Measurements from ENCODE around the gene OS9. TPM values are rescaled to one million over a fixed set of nuclear protein-coding genes. Genes with fewer than 3 reads are reported as not detected.
"Not testable (repeated sequence)": the region's sequence is repeated elsewhere in the genome, so short reads cannot be mapped to it uniquely, and the experiment has no call there.

The OS9 gene
- total RNA-seq, 1 donor from 2014 or later, result 230 TPM

DNA sequence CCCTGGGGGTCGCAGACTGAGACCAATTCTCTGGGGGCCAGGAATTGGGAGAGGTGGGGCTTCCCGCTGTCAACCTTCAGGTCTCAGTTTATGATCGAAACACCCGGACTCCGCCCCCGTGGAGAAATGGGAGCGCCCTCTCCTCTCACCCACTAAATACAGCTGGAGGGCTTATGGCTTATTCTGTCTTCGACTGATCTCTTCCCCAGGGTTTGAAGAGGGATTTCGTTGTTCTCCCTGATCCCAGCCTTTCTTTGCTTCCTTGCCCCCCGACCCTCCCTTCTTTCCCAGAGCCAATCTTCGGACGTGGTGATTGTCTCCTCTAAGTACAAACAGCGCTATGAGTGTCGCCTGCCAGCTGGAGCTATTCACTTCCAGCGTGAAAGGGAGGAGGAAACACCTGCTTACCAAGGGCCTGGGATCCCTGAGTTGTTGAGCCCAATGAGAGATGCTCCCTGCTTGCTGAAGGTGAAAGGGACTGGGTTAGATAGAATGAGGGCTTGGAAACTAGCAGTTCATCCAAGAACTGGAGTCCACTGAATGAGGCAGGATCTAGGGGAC, 607 bp downstream of the OS9 start:
- ATAC-seq (peak; percentile 3), DNase-seq (ENCODE audit: low spot score) (no peak)

DNA sequence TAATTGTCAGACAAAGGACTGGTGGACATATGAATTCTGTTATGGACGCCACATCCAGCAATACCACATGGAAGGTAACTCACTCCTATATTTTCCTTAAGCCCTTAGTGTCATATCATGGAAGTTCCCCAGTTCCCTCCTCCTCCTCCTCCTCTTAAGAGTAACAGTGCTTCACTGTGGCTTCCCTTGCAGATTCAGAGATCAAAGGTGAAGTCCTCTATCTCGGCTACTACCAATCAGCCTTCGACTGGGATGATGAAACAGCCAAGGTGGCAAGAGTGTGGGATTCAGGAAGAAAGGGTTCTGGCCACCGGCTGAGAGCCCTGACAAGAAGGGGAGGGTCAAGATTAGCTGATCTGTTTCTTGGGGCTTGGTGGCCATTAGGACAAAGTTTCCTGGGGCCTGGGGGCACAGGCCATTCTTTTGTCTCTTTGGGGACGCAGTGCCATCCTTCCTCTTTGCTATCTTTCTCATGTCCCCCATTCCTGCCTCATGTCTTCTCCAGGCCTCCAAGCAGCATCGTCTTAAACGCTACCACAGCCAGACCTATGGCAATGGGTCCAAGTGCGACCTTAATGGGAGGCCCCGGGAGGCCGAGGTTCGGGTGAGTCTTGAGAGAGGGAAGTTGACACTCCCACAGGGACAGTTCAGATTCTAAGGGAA, 2.0 kb downstream of the OS9 start:
- DNase-seq (ENCODE audit: low spot score) (no peak), ATAC-seq (no peak)

DNA sequence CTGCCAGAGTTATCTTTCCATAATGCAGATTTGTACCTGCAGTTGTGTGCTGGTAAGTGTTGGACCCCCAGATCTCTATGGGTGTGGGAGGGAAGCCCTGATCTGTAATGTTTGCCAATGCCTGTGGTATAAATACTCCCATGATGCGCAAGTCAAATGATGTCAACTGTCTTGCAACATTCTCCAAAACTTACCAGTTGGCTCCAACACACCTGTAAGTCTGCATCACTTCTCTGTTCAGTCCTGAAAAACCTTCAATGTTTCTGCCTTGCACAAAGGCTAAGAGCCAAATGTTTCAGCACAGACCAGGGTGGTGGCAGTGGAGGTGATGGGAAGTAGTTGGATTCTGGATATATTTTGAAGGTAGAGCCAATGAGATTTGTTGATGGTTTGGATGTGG, 3.1 kb downstream of the OS9 start:
- DNase-seq (ENCODE audit: low spot score) (no peak), ATAC-seq (no peak)

GRCh38 chr12:57698414-57698813, 4.5 kb downstream of the OS9 start:
- no peak for DNase-seq (ENCODE audit: low spot score)
- no peak for ATAC-seq

- ATAC-seq, result no peak
- no peak for DNase-seq (ENCODE audit: low spot score)
Measured at GRCh38 chr12:57700317-57700716, 6.4 kb downstream of the OS9 start.

DNA sequence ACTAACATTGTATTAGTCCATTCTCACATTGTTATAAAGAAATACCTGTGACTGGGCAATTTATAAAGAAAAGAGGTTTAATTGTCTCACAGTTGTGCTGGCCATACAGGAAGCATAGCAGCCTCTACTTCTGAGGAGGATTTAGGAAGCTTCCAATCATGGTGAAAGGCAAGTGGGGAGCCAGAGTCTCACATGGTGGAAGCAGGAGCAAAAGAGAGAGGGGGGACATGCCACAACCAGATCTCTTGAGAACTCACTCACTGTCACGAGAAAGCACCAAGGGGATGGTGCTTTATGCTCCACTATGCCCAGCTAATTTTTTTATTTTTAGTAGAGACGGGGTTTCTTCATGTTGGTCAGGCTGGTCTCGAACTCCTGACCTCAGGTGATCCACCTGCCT, 13.3 kb downstream of the OS9 start:
- ATAC-seq, result no peak

DNA sequence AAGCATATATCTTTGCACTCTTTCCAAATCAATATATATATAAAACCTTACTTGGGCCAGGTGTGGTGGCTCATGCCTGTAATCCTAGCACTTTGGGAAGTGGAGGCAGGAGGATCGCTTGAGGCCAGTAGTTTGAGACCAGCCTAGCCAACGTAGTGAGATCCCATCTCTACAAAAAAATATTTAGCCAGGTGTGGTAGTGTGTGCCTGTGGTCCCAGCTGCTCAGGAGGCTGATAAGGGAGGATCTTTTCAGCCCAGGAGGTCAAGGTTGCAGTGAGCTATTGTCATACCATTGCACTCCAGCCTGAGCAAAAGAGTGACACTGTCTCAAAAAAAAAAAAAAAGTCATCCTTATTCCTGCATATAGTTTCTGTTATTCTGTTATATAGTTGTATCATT, 14.4 kb downstream of the OS9 start:
- ATAC-seq (no peak), DNase-seq (ENCODE audit: low spot score) (no peak)

More for the DNA sequence above, 13.3 kb downstream of the OS9 start:
- no peak for DNase-seq (ENCODE audit: low spot score)

DNA sequence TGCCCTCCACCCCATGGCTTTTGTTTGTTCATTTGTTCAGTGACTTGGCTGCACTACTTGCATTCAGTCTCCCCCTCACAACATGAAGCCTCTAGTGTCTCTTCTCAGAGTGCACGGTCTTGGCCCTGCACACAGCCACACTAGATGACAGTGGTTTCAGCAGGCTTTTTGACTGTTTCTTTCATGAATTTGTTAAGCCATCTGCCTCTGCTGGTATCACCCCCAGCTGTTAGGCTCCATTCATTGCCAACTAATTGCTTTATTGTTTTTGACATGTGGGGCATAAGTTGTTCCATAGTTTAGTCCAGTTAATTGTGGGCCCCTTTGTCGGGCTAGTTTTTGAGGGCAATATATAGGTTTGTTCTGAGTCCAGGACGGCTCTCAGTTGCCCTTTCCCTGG, 18.8 kb downstream of the OS9 start:
- no peak for ATAC-seq
- DNase-seq (ENCODE audit: low spot score), result no peak

GRCh38 chr12:57713209-57713608, 19.3 kb downstream of the OS9 start:
- DNase-seq (ENCODE audit: low spot score) (no peak), ATAC-seq (no peak)

DNA sequence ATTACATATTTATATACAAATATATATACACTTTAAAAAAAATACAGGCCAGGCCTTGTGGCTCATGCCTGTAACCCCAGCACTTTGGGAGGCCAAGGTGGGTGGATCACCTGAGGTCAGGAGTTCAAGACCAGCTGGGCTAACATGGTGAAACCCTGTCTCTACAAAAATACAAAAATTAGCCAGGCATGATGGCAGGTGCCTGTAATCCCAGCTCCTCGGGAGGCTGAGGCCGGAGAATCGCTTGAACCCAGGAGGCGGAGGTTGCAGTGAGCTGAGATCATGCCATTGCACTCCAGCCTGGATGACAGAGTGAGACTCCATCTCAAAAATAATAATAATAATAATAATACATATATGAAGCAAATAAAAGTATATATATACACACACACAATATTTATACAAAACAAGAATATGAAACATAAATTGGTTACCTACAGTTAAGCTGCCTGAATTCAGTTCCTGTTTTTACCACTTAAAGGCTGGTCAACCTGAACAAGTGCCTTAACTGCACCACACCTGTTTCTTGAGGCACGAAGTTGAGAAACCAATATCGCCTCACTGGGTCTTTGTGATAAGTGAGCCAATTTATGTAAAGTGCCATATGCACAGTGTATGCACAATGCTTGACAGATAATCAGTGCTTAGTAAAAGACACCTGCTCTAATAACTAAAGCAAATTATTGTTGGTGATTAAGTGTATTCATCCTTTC, 21.3 kb downstream of the OS9 start:
- ATAC-seq; DNase-seq (ENCODE audit: low spot score): not testable (repeated sequence)

DNA sequence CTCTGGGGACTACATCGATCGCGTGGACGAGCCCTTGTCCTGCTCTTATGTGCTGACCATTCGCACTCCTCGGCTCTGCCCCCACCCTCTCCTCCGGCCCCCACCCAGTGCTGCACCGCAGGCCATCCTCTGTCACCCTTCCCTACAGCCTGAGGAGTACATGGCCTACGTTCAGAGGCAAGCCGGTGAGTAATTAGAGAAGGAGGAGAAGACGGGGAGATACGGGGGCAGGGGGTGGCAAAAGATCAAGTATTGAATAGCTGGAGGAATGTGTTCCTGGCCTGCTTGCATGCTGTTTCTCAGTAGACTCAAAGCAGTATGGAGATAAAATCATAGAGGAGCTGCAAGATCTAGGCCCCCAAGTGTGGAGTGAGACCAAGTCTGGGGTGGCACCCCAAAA, 21.9 kb downstream of the OS9 start:
- ATAC-seq, result no peak
- no peak for DNase-seq (ENCODE audit: low spot score)

DNA sequence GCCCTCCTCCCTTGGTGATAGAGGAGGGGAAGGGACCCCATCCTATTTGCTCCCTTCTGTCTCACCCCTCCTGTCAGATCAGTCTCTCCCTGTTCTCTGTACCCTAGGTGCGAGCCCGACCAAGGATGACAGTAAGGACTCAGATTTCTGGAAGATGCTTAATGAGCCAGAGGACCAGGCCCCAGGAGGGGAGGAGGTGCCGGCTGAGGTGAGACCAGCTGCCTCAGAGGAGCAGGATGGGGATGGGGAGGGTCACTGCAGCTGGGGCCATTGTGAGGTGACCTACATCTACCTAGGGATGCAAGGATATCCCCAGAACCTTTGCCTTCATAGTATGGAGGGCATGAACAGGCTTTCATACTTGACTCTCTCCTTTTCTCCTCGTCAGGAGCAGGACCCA, 22.4 kb downstream of the OS9 start:
- no peak for ATAC-seq
- no peak for DNase-seq (ENCODE audit: low spot score)

- ATAC-seq (no peak), DNase-seq (ENCODE audit: low spot score) (no peak)
Measured at GRCh38 chr12:57717131-57717530, 23.2 kb downstream of the OS9 start.

DNA sequence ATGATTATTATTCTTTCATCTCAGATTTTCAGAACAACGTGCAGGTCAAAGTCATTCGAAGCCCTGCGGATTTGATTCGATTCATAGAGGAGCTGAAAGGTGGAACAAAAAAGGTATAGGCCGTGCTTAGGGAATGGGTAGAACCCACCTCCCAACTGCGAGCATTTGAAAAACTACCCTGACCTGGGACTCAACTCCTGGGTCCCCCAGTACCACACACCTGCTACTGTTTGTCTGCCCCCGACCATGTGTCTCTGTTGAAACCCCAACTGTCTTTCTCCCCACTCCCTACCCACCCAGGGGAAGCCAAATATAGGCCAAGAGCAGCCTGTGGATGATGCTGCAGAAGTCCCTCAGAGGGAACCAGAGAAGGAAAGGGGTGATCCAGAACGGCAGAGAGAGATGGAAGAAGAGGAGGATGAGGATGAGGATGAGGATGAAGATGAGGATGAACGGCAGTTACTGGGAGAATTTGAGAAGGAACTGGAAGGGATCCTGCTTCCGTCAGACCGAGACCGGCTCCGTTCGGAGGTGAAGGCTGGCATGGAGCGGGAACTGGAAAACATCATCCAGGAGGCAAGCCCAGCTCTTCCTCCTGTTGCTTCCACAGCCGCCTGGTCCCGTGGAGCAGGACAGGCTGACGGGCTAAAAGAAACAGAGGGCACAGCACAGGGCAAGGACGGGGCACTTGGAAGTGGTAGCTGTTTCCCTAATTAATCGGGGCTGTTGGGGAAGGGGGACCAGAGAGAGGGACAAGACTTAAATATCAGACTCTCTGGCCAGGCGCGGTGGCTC, 24.1 kb downstream of the OS9 start:
- ATAC-seq, result no peak
- no peak for DNase-seq (ENCODE audit: low spot score)

DNA sequence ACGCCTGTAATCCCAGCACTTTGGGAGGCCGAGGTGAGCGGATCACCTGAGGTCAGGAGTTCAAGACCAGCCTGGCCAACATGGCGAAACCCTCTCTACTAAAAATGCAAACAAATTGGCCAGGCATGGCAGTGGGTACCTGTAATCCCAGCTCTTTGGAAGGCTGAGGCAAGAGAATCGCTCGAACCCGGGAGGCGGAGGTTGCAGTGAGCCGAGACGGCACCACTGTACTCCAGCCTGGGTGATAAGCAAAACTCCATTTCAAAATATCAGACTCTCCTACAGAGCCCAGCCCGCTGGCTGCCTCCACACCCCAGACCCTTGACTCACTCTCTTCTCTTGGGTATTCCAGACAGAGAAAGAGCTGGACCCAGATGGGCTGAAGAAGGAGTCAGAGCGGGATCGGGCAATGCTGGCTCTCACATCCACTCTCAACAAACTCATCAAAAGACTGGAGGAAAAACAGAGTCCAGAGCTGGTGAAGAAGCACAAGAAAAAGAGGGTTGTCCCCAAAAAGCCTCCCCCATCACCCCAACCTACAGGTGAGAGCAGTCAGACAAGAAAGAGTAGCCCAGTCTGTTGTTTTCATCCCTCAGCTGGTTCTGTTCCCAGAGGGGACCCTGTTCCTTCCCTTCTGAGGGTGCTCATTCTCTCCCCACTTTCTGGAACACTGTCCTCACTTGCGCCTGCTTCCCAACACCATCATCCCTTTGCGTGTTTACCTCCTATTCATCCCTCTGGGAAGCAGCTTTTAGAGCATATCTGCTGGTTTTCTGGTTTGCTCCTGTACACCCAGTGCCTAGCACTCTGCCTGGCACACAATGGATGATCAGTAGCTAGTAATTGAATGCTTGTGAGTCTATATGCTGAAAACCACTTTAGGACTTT, 25.0 kb downstream of the OS9 start:
- ATAC-seq (no peak), DNase-seq (ENCODE audit: low spot score) (no peak)

GRCh38 chr12:57719777-57720605, 26.1 kb downstream of the OS9 start:
- no peak for DNase-seq (ENCODE audit: low spot score)
- no peak for ATAC-seq

DNA sequence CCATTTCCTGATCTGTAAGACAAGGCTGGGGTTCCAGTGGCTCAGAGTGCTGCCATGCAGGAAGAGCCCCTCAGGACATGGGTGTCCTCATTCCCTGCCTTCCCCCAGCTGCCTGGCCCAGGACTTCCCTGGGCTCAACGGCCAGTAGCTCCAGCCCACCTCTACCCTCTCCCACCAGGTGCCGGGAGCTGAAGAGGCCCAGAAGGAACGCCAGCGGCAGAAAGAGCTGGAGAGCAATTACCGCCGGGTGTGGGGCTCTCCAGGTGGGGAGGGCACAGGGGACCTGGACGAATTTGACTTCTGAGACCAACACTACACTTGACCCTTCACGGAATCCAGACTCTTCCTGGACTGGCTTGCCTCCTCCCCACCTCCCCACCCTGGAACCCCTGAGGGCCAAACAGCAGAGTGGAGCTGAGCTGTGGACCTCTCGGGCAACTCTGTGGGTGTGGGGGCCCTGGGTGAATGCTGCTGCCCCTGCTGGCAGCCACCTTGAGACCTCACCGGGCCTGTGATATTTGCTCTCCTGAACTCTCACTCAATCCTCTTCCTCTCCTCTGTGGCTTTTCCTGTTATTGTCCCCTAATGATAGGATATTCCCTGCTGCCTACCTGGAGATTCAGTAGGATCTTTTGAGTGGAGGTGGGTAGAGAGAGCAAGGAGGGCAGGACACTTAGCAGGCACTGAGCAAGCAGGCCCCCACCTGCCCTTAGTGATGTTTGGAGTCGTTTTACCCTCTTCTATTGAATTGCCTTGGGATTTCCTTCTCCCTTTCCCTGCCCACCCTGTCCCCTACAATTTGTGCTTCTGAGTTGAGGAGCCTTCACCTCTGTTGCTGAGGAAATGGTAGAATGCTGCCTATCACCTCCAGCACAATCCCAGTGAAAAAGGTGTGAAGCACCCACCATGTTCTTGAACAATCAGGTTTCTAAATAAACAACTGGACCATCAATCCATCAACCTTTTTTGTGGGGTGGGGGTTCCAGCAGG, 27.0 kb downstream of the OS9 start:
- DNase-seq (ENCODE audit: low spot score), result no peak
- ATAC-seq, result no peak

GRCh38 chr12:57721846-57722608, 28.1 kb downstream of the OS9 start:
- ATAC-seq; DNase-seq (ENCODE audit: low spot score): not testable (repeated sequence)
